K562 (cell line): ENCODE measurements around the gene C20orf173. TPM values are rescaled to one million over a fixed set of nuclear protein-coding genes. Genes with fewer than 3 reads are reported as not detected.
A peak's percentile ranks its signal among the peaks of the same experiment; 100 is the strongest.

Experiments
- ATAC-seq: fragments of 200-7000 bp; cut with Tn5 transposase; 3 replicates; pipeline ENCODE4 v1.9.1; 2020; ENCODE audit warnings: moderate library complexity
- BruUV-seq: library from RNA; stranded (reverse); fragments of 400-500 nt; replicated peaks from 2 replicates; lab custom pipeline; 2021; lab: Mats Ljungman, UMichigan
- CTCF ChIA-PET: fragments of 300-600 bp; formaldehyde crosslinking; extraction: SDS; loops from one replicate; lab custom pipeline; 2021; ENCODE audit warnings: low intra/inter-chr PET ratio; lab: Yijun Ruan, JAX
- POLR2A ChIA-PET: fragments of 300-600, 350-650 bp; sonication (Branson Sonifier 250); formaldehyde crosslinking; extraction: SDS; loops from one replicate; lab custom pipeline; 2021; ENCODE audit warnings: antibody characterized with exemption, inconsistent platforms; lab: Yijun Ruan, JAX
- DNase-seq, 4 experiments: peaks; one replicate each; pipeline versions ENCODE4 v3.0.0 to v3.0.0-alpha.2; 2011 to 2018; ENCODE audit warnings: low spot score in 3 of 4, mixed read lengths in 3 of 4; ENCODE audit errors: extremely low read depth in 1 of 4
- FAIRE-seq: peaks from 2 replicates; lab custom pipeline; 2011; peaks lifted over from hg19 to GRCh38; lab: Jason Lieb, UNC
- H2AFZ ChIP-seq: 2 replicates; pipeline ENCODE4 v1.6.0; 2011; ENCODE audit warnings: low read depth, low read length, control low read depth, inconsistent platforms
- H3K27ac ChIP-seq: fragments of 200-600 bp; 3 replicates; pipeline ENCODE4 v1.8.0; 2011; ENCODE audit warnings: low read depth, mild to moderate bottlenecking, control low read depth, inconsistent platforms, low read length, moderate library complexity, mixed read lengths; ENCODE audit errors: extremely low read depth
- H3K27me3 ChIP-seq, 2 experiments: fragments of 300-600 bp in 1 of 2; 2 replicates in 1 of 2; 3 replicates in 1 of 2; pipeline versions ENCODE4 v1.6.0 to v1.8.0; 2011; ENCODE audit warnings: inconsistent platforms in 2 of 2, low read length in 2 of 2, mild to moderate bottlenecking in 1 of 2, mixed read lengths in 1 of 2, moderate library complexity in 1 of 2; ENCODE audit not compliant: control insufficient read depth in 2 of 2, insufficient read depth in 2 of 2
- H3K36me3 ChIP-seq: fragments of 300-600 bp; 3 replicates; pipeline ENCODE4 v1.8.0; 2011; ENCODE audit warnings: mild to moderate bottlenecking, low read length, inconsistent platforms; ENCODE audit not compliant: control insufficient read depth, insufficient read depth
- H3K4me1 ChIP-seq, 2 experiments: fragments of 200-600 bp in 1 of 2; replicated peaks in 1 of 2; 2 replicates in 1 of 2; 3 replicates in 1 of 2; pipeline versions ENCODE4 v1.5.1 to v1.8.0; 2011; ENCODE audit warnings: inconsistent platforms in 2 of 2, low read length in 2 of 2, mild to moderate bottlenecking in 1 of 2, mixed read lengths in 1 of 2, moderate library complexity in 1 of 2; ENCODE audit not compliant: control insufficient read depth in 2 of 2, insufficient read depth in 2 of 2
- H3K4me2 ChIP-seq: 2 replicates; pipeline ENCODE4 v1.6.1; 2011; ENCODE audit warnings: low read length, control low read depth, inconsistent platforms, mixed read lengths; ENCODE audit not compliant: insufficient read depth
- H3K4me3 ChIP-seq: fragments of 200-600 bp; sonication (generic), shearing (Covaris generic); 2 replicates; pipeline ENCODE4 v1.5.1; 2016; ENCODE audit warnings: control low read depth, inconsistent platforms
- H3K79me2 ChIP-seq: fragments of 200-600 bp; 3 replicates; pipeline ENCODE4 v1.8.0; 2011; ENCODE audit warnings: low read length, inconsistent platforms; ENCODE audit not compliant: control insufficient read depth, insufficient read depth
- H3K9ac ChIP-seq, 2 experiments: 2 replicates each; pipeline versions ENCODE4 v1.6.0 to v1.6.1; 2011; ENCODE audit warnings: low read depth in 2 of 2, low read length in 2 of 2, control low read depth in 1 of 2, inconsistent platforms in 1 of 2, mild to moderate bottlenecking in 1 of 2, mixed read lengths in 1 of 2; ENCODE audit not compliant: insufficient read depth in 1 of 2
- H3K9me1 ChIP-seq: one replicate; pipeline ENCODE4 v1.6.0; 2011; ENCODE audit warnings: inconsistent platforms, mild to moderate bottlenecking, low read length, moderate library complexity; ENCODE audit not compliant: control insufficient read depth, insufficient read depth
- H3K9me3 ChIP-seq: replicated peaks from 2 replicates; pipeline ENCODE4 v1.5.1; 2011; ENCODE audit warnings: low read depth, low read length, inconsistent platforms; ENCODE audit not compliant: control insufficient read depth, insufficient read depth
- H4K20me1 ChIP-seq: replicated peaks from 2 replicates; pipeline ENCODE4 v1.6.1; 2011; ENCODE audit warnings: low read length, inconsistent platforms, mixed read lengths; ENCODE audit not compliant: control insufficient read depth, insufficient read depth
- CHD4 ChIP-seq: fragments of 200-600 bp; sonication (generic); IDR thresholded peaks from 3 replicates; pipeline ENCODE4 v1.6.1; 2012; ENCODE audit warnings: low read depth, mild to moderate bottlenecking, mixed read lengths, low read length, inconsistent platforms; ENCODE audit not compliant: insufficient read depth, insufficient replicate concordance, poor library complexity, severe bottlenecking
- FOSL1 ChIP-seq: fragments of 200-800 bp; sonication (Bioruptor generic); conservative IDR thresholded peaks from 2 replicates; pipeline ENCODE4 v1.6.1; 2016; ENCODE audit warnings: missing genetic modification characterization, missing compliant biosample characterization
- HES1 ChIP-seq: fragments of 450-650 bp; IDR thresholded peaks from 2 replicates; pipeline ENCODE4 v1.6.1; 2016; ENCODE audit warnings: low read depth, mild to moderate bottlenecking, moderate library complexity
- NFATC3 ChIP-seq: fragments of 450-650 bp; IDR thresholded peaks from 2 replicates; pipeline ENCODE4 v1.6.1; 2017; ENCODE audit warnings: mild to moderate bottlenecking
- WGBS: fragments of 100-300 bp; shearing (Covaris generic); methylation state at CpG from one replicate; pipeline ENCODE4 v1.1.6; 2016; ENCODE audit warnings: low coverage, mixed read lengths; ENCODE audit not compliant: insufficient coverage; ENCODE audit errors: missing lambda C conversion rate; 5-methylcytosine and 5-hydroxymethylcytosine counted together
- in situ Hi-C: fragments of 300-500 bp; cut with MboI; formaldehyde crosslinking; loops from 4 replicates; pipeline ENCODE4 v1.15.0; 2018; ENCODE audit warnings: inconsistent platforms, mixed read lengths
- intact Hi-C: fragments of 100-400 bp; cut with micrococcal nuclease; formaldehyde crosslinking; loops from 2 replicates; pipeline ENCODE4 v1.14.2; 2022
- polyA plus RNA-seq, 8 experiments: library from polyadenylated mRNA; depleted of rRNA in 4 of 8; stranded (reverse) in 5 of 8; unstranded in 3 of 8; fragments of >200 nt; fragmentation: Nextera tagmentation in 2 of 8; fragmentation: Illumina TruSeq in 1 of 8; extraction: Ambion mirVana in 2 of 8; extraction: Trizol in 1 of 8; gene quantifications; 2 replicates each; pipeline versions ENCODE4 v1.2.1 to v1.2.3, GENCODE V29; 2011 to 2014; ENCODE audit warnings: inconsistent platforms in 1 of 8, missing spikeins in 1 of 8
- total RNA-seq, 7 experiments: library from RNA; depleted of rRNA in 6 of 7; stranded (reverse); fragments of >200 nt in 6 of 7; fragmentation: Illumina TruSeq in 2 of 7; extraction: Trizol in 2 of 7; gene quantifications; 2 replicates each; pipeline versions ENCODE4 v1.2.1 to v1.2.3, GENCODE V29; 2011 to 2021; ENCODE audit warnings: low replicate concordance in 1 of 7

C20orf173 gene
- total and polyA plus RNA-seq, 9 of the 15 experiments (the other 6 are each of a cell fraction or from before 2014, with no cell fraction given): not detected

GRCh38 chr20:35515949-35516645 is 13.4 kb downstream of the C20orf173 start:
- Histone ChIP-seq H2AFZ (no peak overlapping the region), H3K9me3 (no peaks in the 10 kb centered on the region), H3K9me1 (no peaks in the 10 kb centered on the region), H3K4me2 (no peak overlapping the region), H3K4me3 (no peak overlapping the region), H3K36me3 (peaks cover 17% of the 10 kb centered on the region; the same call in 2 of the 3 replicates), H3K27ac (no peak overlapping the region), H3K79me2 (no peaks in the 10 kb centered on the region), H3K4me1 (peaks cover 11 to 18% of the 10 kb centered on the region in 2 experiments; a peak in 4 of 5 replicates), H4K20me1 (peaks cover 3% of the 10 kb centered on the region; the same call in 1 of the 2 replicates), H3K9ac (no peak overlapping the region), H3K27me3 (no peaks in the 10 kb centered on the region)
- in situ Hi-C loops (no loop called here), intact Hi-C loops (no loop called here)
- DNase-seq: peak in 2 of 4 experiments; percentile 22
- POLR2A ChIA-PET: interaction anchor here (0.8 to 1.6 kb wide), 5 partner anchors 9 to 438 kb away, joined by 3 to 5 read pairs (median 4); no protein-coding TSS in a partner anchor
- peak; percentile 29 for FAIRE-seq
- CTCF ChIA-PET: no interaction called here
- WGBS: 26% methylated on average over 3 of the region's 3 CpGs
- TF ChIP-seq NFATC3: no peak
- TF ChIP-seq FOSL1: peak; percentile 64
- BruUV-seq: no TSS peak
- peak; percentile 18; the same call in 1 of the 3 replicates for ATAC-seq

GRCh38 chr20:35515341-35515740 is 14.1 kb downstream of the C20orf173 start:
- ATAC-seq: no peak
- Histone ChIP-seq H4K20me1 (peaks cover 3% of the 10 kb centered on the region; the same call in 1 of the 2 replicates), H3K4me2 (no peak overlapping the region), H2AFZ (no peak overlapping the region), H3K27me3 (no peaks in the 10 kb centered on the region), H3K27ac (no peak overlapping the region), H3K4me3 (no peak overlapping the region), H3K9me1 (no peaks in the 10 kb centered on the region), H3K36me3 (peaks cover 22% of the 10 kb centered on the region; the same call in 2 of the 3 replicates), H3K9me3 (no peaks in the 10 kb centered on the region), H3K9ac (peak overlapping the region in 1 of 2 experiments; percentile 72; a peak in 2 of 4 replicates), H3K4me1 (peaks cover 11 to 18% of the 10 kb centered on the region in 2 experiments; a peak in 4 of 5 replicates), H3K79me2 (no peaks in the 10 kb centered on the region)
- ChIA-PET CTCF (no interaction called here), POLR2A (interaction anchor here (0.6 to 1.3 kb wide), 2 partner anchors 17 to 19 kb away, joined by 3 to 4 read pairs; no protein-coding TSS in a partner anchor)
- no peak for DNase-seq
- no TSS peak for BruUV-seq
- intact Hi-C loops (no loop called here), in situ Hi-C loops (no loop called here)
- 87% methylated on average over 4 of the region's 4 CpGs for WGBS
- FAIRE-seq: no peak
- no peak for TF ChIP-seq HES1
- no peak for TF ChIP-seq CHD4
